HG02970 (cell line): ENCODE results near the gene TPCN2.
"Not testable (repeated sequence)": the region's sequence is repeated elsewhere in the genome, so short reads cannot be mapped to it uniquely, and the experiment has no call there.

ENCODE experiments used
- ATAC-seq: cut with Tn5 transposase; IDR thresholded peaks from one replicate; pipeline ENCODE4 v1.9.1; 2021; ENCODE audit warnings: mild to moderate bottlenecking, moderate library complexity, moderate number of reproducible peaks; ENCODE audit not compliant: unreplicated experiment, low FRiP score

Gene TPCN2

DNA sequence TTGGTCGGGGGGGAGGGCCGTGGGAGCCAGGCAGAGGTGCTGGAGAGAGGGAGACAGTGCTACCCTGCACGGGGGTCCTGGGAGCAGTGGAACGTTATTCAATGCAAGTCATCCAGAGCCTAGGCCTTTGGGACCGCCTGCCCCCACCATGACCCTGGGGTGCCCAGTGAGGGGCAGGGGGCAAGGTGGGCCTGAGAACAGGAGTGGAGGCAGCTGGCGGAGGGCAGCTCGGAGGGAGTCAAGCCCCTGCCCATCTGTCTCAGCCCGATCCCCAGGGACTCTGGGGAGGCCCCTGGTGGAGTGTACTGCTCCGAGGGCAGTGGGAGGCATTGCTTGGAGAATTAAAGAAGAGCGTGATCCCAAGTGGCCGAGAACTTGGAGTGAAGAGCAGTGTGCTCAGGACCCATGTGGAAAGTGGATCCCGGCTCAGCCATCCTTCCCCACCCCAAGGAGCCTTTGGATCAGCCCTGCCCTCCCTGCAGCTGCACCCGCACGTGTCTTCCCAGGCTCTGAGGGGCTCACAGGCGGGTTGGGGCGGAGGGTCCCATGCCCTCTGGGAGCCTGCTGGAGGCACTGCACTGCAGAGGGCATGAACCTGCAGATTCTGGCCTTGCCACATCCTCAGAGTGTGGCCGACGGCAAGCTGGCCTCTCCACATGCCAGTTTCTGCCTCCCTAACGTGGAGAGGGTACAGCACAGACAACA is 73.0 kb downstream of the TPCN2 start:
- ATAC-seq = no peak

DNA sequence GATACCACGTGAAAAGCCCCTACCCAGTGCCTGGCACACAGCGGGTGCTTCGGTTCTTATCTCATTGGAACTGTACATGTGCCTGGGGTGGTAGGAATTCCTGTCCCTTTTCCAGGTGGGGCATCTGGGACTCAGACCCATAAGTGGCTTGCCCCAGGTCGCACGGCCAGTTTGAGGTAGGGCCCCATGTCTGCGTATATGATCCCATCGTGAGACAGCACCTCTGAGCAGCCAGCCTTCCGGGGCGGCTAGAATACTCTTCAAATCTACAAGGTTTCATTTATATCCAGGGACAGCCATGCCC is 73.5 kb downstream of the TPCN2 start:
- no peak for ATAC-seq

DNA sequence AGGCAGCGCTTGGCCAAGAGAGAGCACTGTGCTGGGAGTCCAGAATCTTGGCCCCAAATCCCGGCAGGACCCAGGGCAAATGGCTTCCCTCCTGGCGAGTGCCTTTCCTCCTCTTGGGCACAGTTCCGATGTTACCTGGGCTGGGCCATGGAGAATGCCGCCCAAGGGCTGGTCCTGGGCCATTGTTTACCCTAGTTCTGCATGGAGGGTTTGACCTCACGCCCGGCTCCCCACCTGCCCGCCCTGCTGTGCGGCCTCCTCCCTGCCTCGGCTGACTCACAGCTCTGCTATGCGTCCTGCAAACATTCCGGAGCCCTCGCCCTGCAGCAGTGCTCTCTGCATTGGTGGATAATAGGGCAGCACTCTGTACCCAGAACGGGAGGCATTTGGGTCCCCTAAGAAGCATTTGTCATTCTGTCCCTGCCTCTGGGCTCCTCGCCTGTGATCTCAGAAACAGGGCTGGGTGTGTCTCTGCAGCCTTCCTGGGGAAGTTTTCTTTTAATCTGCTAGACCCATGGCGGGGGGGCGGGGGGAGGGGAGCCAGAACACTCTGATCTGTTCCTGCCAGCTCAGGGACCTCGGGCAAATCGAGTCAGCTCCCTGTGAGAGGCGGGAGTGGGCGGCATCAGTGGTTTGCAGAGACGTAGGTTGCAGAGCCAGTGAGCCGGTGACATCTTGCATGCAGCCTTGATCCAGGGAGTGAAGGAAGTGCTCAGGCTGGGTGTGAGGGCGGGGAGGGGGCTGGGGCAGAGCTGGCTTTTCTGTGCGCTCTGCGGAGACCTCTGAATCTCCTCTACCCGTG is 74.1 kb downstream of the TPCN2 start:
- ATAC-seq = no peak

DNA sequence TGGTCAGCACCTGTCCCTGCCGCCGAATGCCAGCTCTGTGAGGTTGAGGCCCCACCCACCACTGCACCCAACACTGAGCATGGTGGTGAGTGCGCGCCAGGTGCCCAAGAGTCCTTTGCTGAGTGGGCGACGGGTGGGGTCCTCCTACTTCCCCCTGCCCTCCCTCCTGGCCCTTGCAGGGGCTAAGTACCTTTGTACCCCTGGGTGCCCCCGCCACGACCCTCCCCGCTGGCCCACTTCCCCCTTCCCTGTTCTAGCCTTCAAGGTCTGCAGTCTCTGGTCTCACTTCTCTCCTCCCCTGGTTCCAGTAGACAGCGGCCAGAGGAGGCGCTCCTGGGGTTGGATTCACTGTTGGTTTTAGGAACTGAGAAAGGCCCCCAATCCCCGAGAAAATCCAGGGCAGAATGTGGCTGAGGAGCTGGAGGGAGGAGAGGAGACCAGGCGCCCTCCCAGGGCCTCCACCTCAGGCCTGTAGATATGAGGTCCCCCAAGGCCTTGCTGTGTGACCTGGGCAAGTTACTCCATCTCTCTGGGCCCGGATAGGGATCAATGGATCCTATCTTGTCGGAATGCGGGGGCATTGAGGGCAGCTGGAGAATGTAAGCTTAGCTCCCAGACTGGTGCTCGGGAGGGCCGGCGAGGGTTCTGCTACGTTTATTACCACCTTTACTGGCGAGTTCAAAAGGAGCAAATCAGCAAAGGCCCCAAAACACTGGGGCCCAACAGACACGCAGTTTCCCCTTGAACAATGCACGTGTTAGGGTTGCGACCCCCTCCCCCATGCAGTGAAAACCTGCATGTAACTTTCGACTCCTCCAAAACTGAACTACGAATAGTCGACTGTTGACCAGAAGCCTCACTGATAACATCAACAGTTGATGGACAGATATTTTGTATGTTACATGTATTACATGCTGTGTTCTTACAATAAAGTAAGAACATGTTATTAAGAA is 75.1 kb downstream of the TPCN2 start:
- ATAC-seq = no peak

DNA sequence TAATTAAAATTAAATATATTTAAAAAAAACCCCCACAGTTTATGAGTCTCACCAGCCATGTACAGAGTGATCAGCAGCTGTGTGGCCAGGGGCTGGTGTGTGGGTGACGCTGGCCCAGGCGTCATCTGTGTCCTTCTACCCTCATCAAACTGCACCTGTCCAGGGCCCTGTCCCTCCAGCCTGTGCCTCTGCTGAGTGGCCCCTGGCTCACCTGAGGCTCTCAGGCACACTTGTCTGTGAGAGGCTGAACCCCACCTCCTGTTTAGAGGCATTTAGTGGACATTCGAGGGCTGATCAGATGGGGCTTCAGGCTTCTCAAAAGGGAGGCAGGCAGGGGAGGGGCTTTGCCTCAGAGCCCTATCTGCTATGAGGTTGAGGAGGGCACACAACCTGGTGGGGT is 77.1 kb downstream of the TPCN2 start:
- ATAC-seq = no peak

DNA sequence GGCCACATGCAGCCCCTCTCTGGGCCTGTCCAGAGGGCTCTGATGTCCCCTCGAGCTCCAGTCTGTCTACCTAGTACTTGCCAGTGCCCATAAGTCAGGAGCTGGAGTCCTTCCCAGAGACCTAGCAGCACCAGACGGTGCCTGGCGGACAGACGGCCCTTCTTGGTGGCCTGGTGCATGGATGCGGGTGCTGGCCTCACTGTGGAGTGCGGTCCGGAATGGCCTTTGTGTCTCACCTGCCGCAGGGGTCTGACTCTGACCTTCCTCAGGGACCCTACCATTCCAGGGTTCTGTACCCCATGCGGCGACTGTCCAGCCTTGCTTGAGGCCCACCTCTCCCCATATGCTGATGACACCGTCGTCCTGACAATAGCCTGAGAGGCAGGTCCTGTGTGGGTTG is 77.6 kb downstream of the TPCN2 start:
- ATAC-seq = no peak

DNA sequence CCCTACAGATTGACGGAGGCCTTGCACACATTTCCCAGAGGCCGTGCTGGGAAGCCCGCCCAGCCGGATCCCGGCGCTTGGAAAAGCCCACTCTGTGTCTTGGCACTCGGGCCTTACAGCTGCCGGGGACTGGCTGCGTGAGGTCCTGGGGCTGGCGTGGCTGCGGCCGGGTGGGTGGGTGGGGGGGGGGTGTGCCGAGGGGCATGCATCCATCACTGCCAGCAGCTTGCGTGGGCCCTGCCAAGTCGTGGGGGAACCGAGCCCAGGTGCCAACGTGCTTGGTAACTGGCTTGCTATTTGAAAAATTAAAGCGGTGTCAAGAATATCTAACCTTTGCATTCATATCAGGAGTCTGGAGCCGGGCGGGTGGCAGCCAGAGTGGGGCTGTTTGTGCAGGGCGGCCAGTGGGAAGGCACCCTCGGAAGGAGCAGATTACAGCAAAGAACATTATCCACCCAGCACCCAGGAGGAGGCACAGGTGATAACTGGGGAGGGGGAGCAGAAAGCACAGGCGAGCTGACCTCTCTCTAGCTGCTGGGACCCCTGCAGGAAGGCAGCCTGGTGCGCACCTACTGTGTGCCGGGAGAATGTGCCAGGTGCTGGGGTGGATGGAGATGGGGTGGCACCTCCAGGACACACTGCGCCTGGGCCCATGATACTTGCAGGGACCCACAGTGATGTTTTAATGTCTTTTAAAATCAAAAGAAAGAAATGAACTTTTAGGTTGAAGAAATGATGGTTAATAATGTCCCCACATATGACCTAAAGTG is 78.5 kb downstream of the TPCN2 start:
- no peak for ATAC-seq

DNA sequence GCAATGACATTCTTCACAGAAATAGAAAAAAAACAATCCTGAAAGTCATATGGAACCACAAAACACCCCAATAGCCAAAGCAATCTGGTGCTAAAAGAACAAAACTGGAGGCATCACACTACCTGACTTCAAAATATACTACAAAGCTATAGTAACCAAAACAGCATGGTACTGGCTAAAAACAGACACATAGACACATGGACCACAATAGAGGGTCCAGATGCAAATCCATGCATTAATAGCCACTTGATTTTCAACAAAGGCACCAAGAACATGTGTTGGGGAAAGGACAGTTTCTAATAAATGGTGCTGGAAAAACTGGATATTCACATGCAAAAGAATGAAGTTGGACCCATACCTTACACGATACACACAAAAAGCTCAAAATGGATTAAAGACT is 79.2 kb downstream of the TPCN2 start:
- ATAC-seq = no peak

DNA sequence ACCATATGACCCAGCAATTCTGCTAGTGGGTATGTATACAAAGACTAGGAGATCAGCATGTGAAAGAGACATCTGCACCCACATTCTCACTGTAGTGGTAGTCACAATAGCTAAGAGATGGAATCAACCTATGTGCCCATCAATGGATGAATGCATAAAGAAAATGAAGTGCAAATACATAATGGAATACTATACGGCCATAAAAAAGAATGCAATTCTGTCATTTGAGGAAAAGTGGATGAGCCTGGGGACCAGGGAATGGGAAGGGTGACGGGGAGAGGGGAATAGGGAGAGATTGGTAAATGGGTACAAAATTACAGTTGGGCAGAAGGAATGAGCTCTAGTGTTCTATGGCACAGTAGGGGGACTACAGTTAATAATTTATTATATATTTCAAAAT is 80.3 kb downstream of the TPCN2 start:
- no peak for ATAC-seq

DNA sequence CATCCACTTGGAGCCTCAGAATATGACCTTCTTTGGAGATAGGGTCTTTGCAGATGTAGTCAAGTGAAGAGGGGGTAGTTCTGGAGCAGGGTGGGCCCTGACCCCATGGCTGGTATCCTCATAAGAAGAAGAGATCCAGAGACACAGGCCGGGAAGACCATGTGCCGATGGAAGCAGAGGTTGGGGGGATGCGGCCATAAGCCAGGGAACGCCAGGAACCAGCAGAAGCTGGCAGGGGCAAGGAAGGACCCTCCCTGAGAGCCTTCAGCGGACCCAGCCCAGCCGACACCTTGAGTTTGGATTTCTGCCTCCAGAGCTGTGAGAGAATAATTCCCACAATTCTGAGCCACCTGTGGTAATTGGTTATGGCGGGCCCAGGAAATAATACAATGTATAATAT is 80.9 kb downstream of the TPCN2 start:
- no peak for ATAC-seq

DNA sequence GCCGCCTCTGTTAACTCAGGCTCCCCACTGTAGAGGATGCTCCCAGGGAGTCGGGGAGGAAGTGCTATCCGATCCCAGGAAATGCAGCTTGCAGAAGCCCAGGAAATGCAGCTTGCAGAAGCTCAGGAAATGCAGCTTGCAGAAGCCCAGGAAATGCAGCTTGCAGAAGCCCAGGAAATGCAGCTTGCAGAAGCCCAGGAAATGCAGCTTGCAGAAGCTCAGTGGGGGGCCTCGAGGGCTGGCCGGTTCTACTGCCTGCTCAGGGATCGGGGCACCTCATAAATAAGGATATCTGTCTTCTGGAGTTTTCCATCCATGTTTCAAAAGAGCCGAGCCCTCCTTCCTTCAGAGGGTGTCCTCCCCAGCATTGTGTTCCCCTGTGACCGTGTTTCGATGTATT is 81.9 kb downstream of the TPCN2 start:
- no peak for ATAC-seq

DNA sequence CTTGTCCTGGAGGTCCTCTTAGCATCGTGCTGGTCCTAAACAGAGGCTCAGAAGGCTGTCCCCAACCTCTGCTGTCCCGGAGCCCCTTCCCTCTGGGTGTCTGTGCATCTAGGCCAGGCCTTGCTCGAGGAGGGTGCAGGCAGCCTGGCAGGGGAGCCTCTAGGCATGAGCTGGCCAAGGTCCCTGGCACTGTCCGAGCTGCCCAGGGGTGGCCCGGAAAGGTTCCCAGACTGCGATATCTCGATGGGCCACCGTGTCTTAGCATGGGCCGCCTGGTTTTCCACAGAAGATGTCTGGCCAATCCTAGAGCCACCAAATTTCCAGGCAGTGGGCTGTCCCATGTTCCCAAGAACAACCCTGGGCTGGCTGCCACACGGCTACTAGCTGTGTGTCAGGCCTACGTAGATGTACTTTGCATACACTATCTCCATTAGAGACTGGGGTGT is 82.4 kb downstream of the TPCN2 start:
- ATAC-seq = no peak

DNA sequence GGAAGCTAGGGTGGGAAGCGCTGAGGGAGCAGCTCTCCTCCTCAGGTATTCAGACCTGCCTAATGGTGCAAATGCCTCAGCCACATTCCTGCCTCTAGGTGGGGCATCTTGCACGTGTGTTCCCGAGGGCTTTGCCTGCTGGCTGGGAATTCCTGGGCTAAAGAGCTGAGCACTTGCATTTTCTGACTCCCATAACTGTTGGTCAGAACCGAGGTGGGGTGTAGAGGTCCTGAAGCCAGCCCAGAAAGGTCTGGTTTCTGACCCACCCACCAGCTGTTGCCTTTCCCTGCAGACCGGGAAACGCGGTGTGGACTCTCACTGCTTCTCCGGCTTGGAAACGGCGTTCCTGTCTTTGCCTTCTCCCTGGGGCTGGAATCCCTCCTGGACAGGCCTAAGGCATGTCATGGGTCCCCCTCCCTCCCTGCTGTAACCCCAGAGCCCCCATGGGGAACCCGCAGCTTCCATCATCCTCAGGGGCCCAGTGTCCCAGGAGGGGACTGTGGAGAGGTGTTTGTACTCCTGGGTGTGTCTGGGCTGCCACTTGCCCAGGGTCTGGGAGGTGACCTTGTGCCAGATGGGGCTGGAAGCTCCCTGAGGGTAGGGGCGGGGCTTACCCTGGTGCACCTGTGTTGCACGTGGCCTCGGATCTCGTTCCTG is 83.0 kb downstream of the TPCN2 start:
- no peak for ATAC-seq

DNA sequence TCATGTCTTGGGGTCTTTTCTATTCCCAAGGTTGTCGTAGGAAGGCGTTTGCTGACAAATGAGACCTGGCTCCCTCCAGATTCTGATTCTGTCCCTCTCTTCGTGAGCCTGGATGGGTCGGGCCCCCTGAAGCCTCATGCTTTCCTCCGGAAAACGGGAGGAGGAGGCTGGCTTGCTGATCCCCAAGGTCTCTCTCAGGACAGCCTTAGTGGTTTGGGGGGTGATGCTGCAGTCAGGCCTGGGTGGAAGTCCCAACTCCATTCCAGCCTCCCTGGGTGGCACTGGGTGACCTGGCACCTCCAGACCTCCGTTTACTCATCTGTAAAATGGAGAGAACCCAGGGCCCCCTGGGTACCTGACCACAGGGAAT is 83.6 kb downstream of the TPCN2 start:
- no peak for ATAC-seq

DNA sequence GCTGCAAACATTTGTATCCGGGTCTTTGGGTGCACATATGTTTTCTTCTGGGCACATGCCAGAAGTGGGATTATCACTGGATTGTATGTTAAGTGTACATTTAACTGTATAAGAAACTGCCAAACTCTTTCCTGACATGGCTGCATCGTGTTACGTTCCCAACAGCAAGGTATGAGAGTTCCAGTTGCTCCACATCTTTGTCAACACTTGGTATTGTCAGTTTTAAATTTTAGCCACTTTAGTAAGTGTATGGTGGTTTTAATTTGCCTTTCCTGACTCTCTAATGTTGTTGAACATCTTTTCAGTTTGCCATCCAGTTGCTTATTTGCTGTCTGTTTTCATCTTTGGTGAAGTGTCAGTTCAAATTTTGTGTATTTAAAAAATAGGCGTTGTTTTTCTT is 84.5 kb downstream of the TPCN2 start:
- ATAC-seq = no peak

DNA sequence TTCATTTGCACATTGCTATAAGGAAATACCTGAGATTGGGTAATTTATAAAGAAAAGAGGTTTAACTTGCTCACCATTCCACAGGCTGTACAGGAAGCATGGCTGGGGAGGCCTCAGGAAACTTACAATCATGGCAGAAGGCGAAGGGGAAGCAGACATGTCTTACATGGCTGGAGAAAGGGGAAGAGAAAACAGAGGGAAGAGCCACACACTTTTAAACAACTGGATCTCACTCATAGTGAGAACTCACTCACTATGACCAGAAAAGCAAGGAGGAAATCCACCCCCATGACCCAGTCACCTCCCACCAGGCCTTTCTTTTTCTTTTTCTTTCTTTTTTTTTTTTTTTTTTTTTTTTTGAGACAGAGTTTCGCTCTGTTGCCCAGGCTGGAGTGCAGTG is 85.5 kb downstream of the TPCN2 start:
- ATAC-seq = not testable (repeated sequence)

DNA sequence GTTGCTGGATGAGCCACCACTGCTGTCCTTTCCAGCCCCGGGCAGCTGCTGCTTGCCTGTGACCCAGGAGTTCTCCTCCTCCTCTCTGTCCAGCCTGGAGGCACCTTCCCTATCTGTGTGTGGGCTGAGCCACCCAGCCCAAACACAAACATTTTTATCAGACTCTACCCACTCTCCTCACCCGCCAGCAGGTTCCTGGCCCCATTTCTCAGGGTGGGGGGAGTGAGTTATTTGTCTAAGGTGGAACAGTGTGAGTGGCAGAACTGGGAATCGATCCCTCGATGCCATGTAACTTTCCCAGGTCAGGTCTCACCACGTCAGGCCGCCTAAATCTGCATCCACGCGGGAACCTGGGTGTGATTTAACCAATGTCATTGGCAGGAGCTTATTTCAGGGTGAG is 86.2 kb downstream of the TPCN2 start:
- ATAC-seq = no peak

DNA sequence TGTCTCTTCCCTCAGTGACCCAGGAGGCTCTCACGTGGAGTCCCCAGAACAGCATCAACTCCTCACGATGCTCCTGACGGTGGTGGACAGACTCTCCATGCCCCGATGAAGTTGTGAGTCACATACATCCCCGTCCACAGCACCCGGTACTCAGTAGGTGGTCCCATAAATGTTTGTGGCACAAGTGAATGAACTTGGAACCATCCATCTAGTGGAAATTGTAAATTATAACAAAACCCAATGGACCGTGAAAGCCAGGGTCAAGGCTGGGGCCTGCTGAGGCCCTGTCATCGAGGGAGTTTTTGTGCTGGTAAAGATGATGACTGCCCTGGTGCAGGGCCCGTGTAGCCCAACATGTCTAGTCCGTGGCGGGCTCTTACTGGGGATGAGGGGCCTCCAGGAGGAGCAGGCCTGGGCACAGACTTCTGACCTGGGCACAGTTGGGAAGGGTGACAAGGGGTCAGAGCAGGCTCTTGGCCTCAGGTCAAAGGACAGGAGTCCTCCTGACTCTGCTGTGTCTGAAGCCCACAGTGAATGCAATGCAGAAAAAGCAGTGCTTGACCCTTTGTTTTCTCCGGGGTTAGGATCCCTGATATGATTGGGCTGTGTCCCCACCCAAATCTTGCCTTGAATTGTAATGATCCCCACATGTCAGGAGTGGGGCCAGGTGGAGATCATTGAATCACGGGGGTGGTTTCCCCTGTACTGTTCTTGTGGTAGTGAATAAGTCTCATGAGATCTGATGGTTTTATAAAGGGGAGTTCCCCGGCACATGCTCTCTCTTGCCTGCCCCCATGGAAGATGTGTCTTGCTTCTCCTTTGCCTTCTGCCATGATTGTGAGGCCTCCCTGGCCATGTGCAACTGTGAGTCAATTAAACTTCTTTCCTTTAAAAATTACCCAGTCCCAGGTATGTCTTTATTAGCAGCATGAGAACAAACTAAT is 87.0 kb downstream of the TPCN2 start:
- no peak for ATAC-seq

DNA sequence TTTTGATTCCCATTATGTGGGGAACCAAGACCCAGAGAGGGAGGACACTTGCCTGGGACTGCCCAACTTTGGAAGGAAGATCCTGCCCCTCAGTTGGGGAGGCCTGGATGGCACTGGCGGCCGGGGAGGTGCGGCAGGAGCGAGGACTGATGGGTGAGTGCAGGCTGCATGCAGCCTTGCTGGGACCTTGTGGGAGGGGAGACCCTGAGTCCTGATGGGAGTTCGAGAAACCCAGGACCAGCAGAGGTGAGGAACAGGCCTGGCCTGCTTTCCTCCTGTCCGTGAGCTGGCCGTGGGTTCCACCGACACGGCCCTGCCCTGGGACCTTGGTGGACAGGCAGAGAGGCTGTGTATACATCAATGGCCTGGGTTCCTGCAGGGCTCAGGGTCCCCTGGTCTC is 87.7 kb downstream of the TPCN2 start:
- no peak for ATAC-seq
